ENCODE measurements around the gene REM2.

GRCh38 chr14:22910916-22911315 is 27.9 kb downstream of the REM2 start:
- TF ChIP-seq CTCF (IDR thresholded peaks at IDR 0.05) (no peak), POLR2A (IDR thresholded peaks at IDR 0.05) (no peak), EP300 (IDR thresholded peaks at IDR 0.05) (no peak)
